ENCODE data around the gene LRP3. TPM values are rescaled to one million over a fixed set of nuclear protein-coding genes. Genes with fewer than 3 reads are reported as not detected.

The LRP3 gene
- total RNA-seq, 1 donor from 2014 or later = 6.6 TPM

Other genes starting within 250 kb of the LRP3 start
- 9.5 and 13.0 TPM in 2 replicates for gene CEP89, start 222.4 kb upstream of the LRP3 start, total RNA-seq
- 2.2 and 3.9 TPM in 2 replicates for gene FAAP24, start 222.1 kb upstream of the LRP3 start, total RNA-seq
- gene RHPN2, start 129.4 kb upstream of the LRP3 start, total RNA-seq = 8.0 and 13.4 TPM in 2 replicates
- 4.8 and 5.9 TPM in 2 replicates for gene GPATCH1, start 113.1 kb upstream of the LRP3 start, total RNA-seq
- gene WDR88, start 62.2 kb upstream of the LRP3 start, total RNA-seq = not detected in 2 replicates
- 0.17 TPM in 1 of 2 replicates, not detected in the other for gene SLC7A10, start 31.5 kb downstream of the LRP3 start, total RNA-seq
- gene CEBPA, start 108.2 kb downstream of the LRP3 start, total RNA-seq = 0.17 and 0.19 TPM in 2 replicates
- gene CEBPG, start 179.4 kb downstream of the LRP3 start, total RNA-seq = 32.6 and 38.6 TPM in 2 replicates

All from dermis blood vessel endothelial cell (primary cell).